Vagina (tissue), 2 donors: Measurements from ENCODE around the gene CCDC85B. TPM values are rescaled to one million over a fixed set of nuclear protein-coding genes. Genes with fewer than 3 reads are reported as not detected.

Source experiments
- DNase-seq, 2 donors: peaks; one replicate each; pipeline ENCODE4 v3.0.0-alpha.2; 2017; ENCODE audit errors: extremely low spot score in 2 of 2
- H3K27ac ChIP-seq: fragments of 200-600 bp; sonication (generic); one replicate; pipeline ENCODE4 v1.5.1; 2019
- H3K27me3 ChIP-seq: fragments of 200-600 bp; sonication (generic); one replicate; pipeline ENCODE4 v1.5.1; 2019
- H3K36me3 ChIP-seq, 2 donors: fragments of 200-600 bp; sonication (generic); one replicate each; pipeline ENCODE4 v1.5.1; 2017 to 2019
- H3K4me1 ChIP-seq: fragments of 200-600 bp; sonication (generic); one replicate; pipeline ENCODE4 v1.5.1; 2019
- H3K4me3 ChIP-seq, 2 donors: fragments of 200-600 bp; sonication (generic); 1 replicate in 1 of 2; 2 replicates in 1 of 2; pipeline ENCODE4 v1.5.1; 2016 to 2019
- H3K9me3 ChIP-seq: fragments of 200-600 bp; sonication (generic); one replicate; pipeline ENCODE4 v1.5.1; 2019
- CTCF ChIP-seq, 3 experiments: fragments of 450-650 bp in 2 of 3; fragments of 200-600 bp in 1 of 3; sonication (generic) in 1 of 3; IDR thresholded peaks; one replicate each; pipeline ENCODE4 v1.5.1; 2017 to 2019; ENCODE audit warnings: antibody characterized with exemption in 3 of 3, mild to moderate bottlenecking in 2 of 3, moderate library complexity in 2 of 3
- POLR2A ChIP-seq, 2 donors: fragments of 450-650 bp; IDR thresholded peaks; one replicate each; pipeline ENCODE4 v1.6.1; 2017; ENCODE audit warnings: antibody characterized with exemption in 2 of 2, mild to moderate bottlenecking in 2 of 2, moderate library complexity in 2 of 2
- POLR2AphosphoS5 ChIP-seq, 2 donors: sonication (generic); formaldehyde crosslinking; IDR thresholded peaks; one replicate each; pipeline ENCODE4 v1.9.0; 2017; ENCODE audit warnings: antibody characterized with exemption in 2 of 2, mild to moderate bottlenecking in 2 of 2, low read depth in 1 of 2; ENCODE audit not compliant: insufficient read depth in 1 of 2
- intact Hi-C: fragments of 100-400 bp; cut with DNase I; formaldehyde crosslinking; loops from one replicate; pipeline ENCODE4 v1.15.1; 2023
- total RNA-seq: library from RNA; depleted of rRNA; stranded (reverse); fragments of >200 nt; gene quantifications from one replicate; pipeline ENCODE4 v1.2.3, GENCODE V29; 2016

The CCDC85B gene
- total RNA-seq, 1 donor from 2014 or later = 76.4 TPM

DNA sequence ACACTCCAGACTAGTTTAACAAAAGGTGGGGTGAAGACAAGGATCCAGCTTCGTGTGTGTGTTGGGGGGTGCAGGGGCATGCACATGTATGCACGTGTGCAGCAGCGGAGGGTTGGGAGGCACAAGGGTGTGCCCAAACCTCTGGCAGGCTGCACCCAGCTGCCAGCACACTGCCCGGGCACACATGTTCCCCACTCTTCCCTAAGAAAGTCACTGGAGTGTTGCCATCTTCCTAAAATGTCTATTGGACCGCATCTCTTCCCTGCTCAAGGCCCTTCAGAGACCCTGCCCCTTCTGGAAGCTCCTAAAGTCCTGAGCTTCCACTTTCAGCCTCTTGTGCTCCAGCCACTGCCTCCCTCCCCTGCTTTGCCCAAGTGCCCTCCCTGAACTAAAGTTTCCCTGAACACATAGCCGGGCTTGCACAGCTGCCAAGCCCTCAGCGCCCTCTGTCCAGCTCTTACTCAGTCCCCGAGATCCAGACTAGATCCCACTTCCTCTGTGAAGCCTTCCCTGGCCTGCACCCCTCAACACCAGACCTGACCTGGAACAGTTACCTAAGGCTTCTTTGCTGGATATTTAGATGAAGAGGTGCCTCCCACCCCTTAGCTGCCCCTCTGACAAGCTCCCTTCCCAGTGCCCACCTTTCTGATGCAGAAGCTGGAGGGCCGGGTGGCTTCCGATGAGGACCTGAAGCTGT is 38.5 kb upstream of the CCDC85B start:
- no peak overlapping the region for H3K27ac ChIP-seq
- no peaks in the 10 kb centered on the region for H3K27me3 ChIP-seq
- H3K36me3 ChIP-seq = peaks cover 0 to 49% of the 10 kb centered on the region in 2 donors
- DNase-seq = no peak
- no peaks in the 10 kb centered on the region for H3K9me3 ChIP-seq
- no peak overlapping the region for H3K4me3 ChIP-seq
- intact Hi-C loops = no loop called here
- TF ChIP-seq POLR2AphosphoS5 (IDR thresholded peaks at IDR 0.05; ENCODE audit: insufficient read depth in 1 of 2, low read depth in 1 of 2) (no peak), CTCF (IDR thresholded peaks at IDR 0.05) (no peak), POLR2A (IDR thresholded peaks at IDR 0.05) (no peak)
- H3K4me1 ChIP-seq = peaks cover 18% of the 10 kb centered on the region

- Histone ChIP-seq H3K36me3 (peaks cover 0 to 49% of the 10 kb centered on the region in 2 donors), H3K4me3 (no peak overlapping the region), H3K4me1 (peaks cover 18% of the 10 kb centered on the region), H3K9me3 (no peaks in the 10 kb centered on the region), H3K27me3 (no peaks in the 10 kb centered on the region), H3K27ac (no peak overlapping the region)
- intact Hi-C loops = no loop called here
- TF ChIP-seq POLR2AphosphoS5 (IDR thresholded peaks at IDR 0.05; ENCODE audit: insufficient read depth in 1 of 2, low read depth in 1 of 2) = no peak
- no peak for TF ChIP-seq CTCF (IDR thresholded peaks at IDR 0.05)
- TF ChIP-seq POLR2A (IDR thresholded peaks at IDR 0.05) = no peak
- DNase-seq = no peak
Observed at GRCh38 chr11:65852508-65853245, 37.8 kb upstream of the CCDC85B start.

- no peaks in the 10 kb centered on the region for H3K9me3 ChIP-seq
- H3K27me3 ChIP-seq = no peaks in the 10 kb centered on the region
- no peak overlapping the region for H3K4me3 ChIP-seq
- no peak overlapping the region for H3K27ac ChIP-seq
- H3K36me3 ChIP-seq = peaks cover 0 to 49% of the 10 kb centered on the region in 2 donors
- intact Hi-C loops = no loop called here
- TF ChIP-seq POLR2AphosphoS5 (IDR thresholded peaks at IDR 0.05; ENCODE audit: insufficient read depth in 1 of 2, low read depth in 1 of 2) (no peak), CTCF (IDR thresholded peaks at IDR 0.05) (no peak), POLR2A (IDR thresholded peaks at IDR 0.05) (no peak)
- peaks cover 18% of the 10 kb centered on the region for H3K4me1 ChIP-seq
- no peak for DNase-seq
Observed at GRCh38 chr11:65853246-65853979, 37.1 kb upstream of the CCDC85B start.

- no peak overlapping the region for H3K27ac ChIP-seq
- H3K27me3 ChIP-seq = no peaks in the 10 kb centered on the region
- H3K4me3 ChIP-seq = no peak overlapping the region
- peaks cover 0 to 49% of the 10 kb centered on the region in 2 donors for H3K36me3 ChIP-seq
- no peaks in the 10 kb centered on the region for H3K9me3 ChIP-seq
- no peak for DNase-seq
- peaks cover 24% of the 10 kb centered on the region for H3K4me1 ChIP-seq
- intact Hi-C loops = no loop called here
- TF ChIP-seq POLR2AphosphoS5 (IDR thresholded peaks at IDR 0.05; ENCODE audit: insufficient read depth in 1 of 2, low read depth in 1 of 2) (no peak), CTCF (IDR thresholded peaks at IDR 0.05) (no peak), POLR2A (IDR thresholded peaks at IDR 0.05) (no peak)
Observed at GRCh38 chr11:65854161-65854592, 36.3 kb upstream of the CCDC85B start.
